DOHH2 (cell line): Measurements from ENCODE around the gene APAF1.

Experiments used
- H3F3A ChIP-seq: fragments of 200-600 bp; sonication (generic), shearing (Covaris generic); 2 replicates; pipeline ENCODE4 v1.6.0; 2016; ENCODE audit warnings: antibody characterized with exemption, mild to moderate bottlenecking; ENCODE audit not compliant: control insufficient read depth, insufficient read depth
- H3K27ac ChIP-seq: fragments of 200-600 bp; sonication (generic); 2 replicates; pipeline ENCODE4 v1.5.1; 2014; ENCODE audit warnings: low read depth, mild to moderate bottlenecking, low read length, moderate library complexity
- H3K27me3 ChIP-seq: fragments of 200-600 bp; sonication (generic); 2 replicates; pipeline ENCODE4 v1.6.1; 2014; ENCODE audit warnings: mild to moderate bottlenecking, low read length, mixed read lengths; ENCODE audit not compliant: control insufficient read depth
- H3K36me3 ChIP-seq: fragments of 200-600 bp; sonication (generic); 2 replicates; pipeline ENCODE4 v1.6.1; 2014; ENCODE audit warnings: mild to moderate bottlenecking, low read length, moderate library complexity, mixed read lengths; ENCODE audit not compliant: control insufficient read depth
- H3K4me1 ChIP-seq: fragments of 200-600 bp; sonication (generic); 2 replicates; pipeline ENCODE4 v1.6.1; 2014; ENCODE audit warnings: mild to moderate bottlenecking, low read length, mixed read lengths; ENCODE audit not compliant: control insufficient read depth
- H3K4me2 ChIP-seq: fragments of 200-600 bp; sonication (generic); 2 replicates; pipeline ENCODE4 v1.6.0; 2014; ENCODE audit warnings: mild to moderate bottlenecking, low read length, moderate library complexity
- H3K4me3 ChIP-seq: fragments of 200-600 bp; sonication (generic); 2 replicates; pipeline ENCODE4 v1.5.1; 2014; ENCODE audit warnings: mild to moderate bottlenecking, low read length, mixed read lengths
- H3K79me2 ChIP-seq: fragments of 200-600 bp; sonication (generic); 2 replicates; pipeline ENCODE4 v1.6.1; 2014; ENCODE audit warnings: mild to moderate bottlenecking, low read length, mixed read lengths; ENCODE audit not compliant: control insufficient read depth
- H3K9me2 ChIP-seq: fragments of 200-600 bp; sonication (generic); replicated peaks from 2 replicates; pipeline ENCODE4 v1.6.1; 2014; ENCODE audit warnings: mild to moderate bottlenecking, low read length, mixed read lengths; ENCODE audit not compliant: control insufficient read depth
- H3K9me3 ChIP-seq: fragments of 200-600 bp; sonication (generic); 2 replicates; pipeline ENCODE4 v1.6.1; 2014; ENCODE audit warnings: antibody characterized with exemption, low read length, mixed read lengths; ENCODE audit not compliant: control insufficient read depth, insufficient read depth
- H4K20me1 ChIP-seq: fragments of 200-600 bp; sonication (generic); 2 replicates; pipeline ENCODE4 v1.6.0; 2014; ENCODE audit warnings: low read depth, mild to moderate bottlenecking, antibody characterized with exemption, low read length, moderate library complexity; ENCODE audit not compliant: control insufficient read depth, insufficient read depth
- EZH2phosphoT487 ChIP-seq: fragments of 200-600 bp; sonication (generic); IDR thresholded peaks from 2 replicates; pipeline ENCODE4 v1.6.1; 2017; ENCODE audit warnings: borderline replicate concordance, mild to moderate bottlenecking, antibody characterized with exemption, low read length, moderate library complexity, mixed read lengths
- TF ChIP-seq, protein P1 (sequence below): fragments of 200-600 bp; sonication (generic); IDR thresholded peaks from one replicate; pipeline ENCODE4 v1.5.1; 2014; ENCODE audit warnings: antibody characterized with exemption, mild to moderate bottlenecking, low read depth, low read length; ENCODE audit not compliant: poor library complexity, severe bottlenecking

APAF1 gene

DNA sequence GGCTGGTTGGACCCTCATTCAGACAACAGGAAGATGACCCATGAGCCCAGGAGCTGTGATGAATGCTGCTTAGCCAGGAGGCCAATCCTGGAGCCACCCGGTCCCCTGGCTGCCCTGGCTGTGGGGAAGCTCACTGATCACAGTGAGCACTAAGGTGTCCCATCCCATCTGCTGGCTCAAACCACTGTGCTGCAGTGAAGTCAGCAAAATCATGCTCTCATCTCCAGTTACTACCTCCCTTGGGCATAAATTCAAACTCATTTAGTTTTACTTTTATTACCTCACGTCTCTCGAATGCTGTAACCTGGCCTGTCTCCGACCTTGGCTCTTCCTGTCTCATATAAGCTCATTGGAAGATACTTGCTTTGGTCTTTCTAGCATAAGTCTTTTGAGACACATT lies 112.4 kb downstream of the APAF1 start:
- Histone ChIP-seq H3K27ac (no peak overlapping the region), H3K4me1 (no peaks in the 10 kb centered on the region), H4K20me1 (no peaks in the 10 kb centered on the region), H3K9me2 (no peaks in the 10 kb centered on the region), H3K9me3 (no peaks in the 10 kb centered on the region), H3K4me3 (no peak overlapping the region), H3K27me3 (peaks cover 13% of the 10 kb centered on the region), H3K79me2 (no peaks in the 10 kb centered on the region), H3K36me3 (no peaks in the 10 kb centered on the region), H3F3A (no peaks in the 10 kb centered on the region), H3K4me2 (no peak overlapping the region)
- TF ChIP-seq, protein P1, sequence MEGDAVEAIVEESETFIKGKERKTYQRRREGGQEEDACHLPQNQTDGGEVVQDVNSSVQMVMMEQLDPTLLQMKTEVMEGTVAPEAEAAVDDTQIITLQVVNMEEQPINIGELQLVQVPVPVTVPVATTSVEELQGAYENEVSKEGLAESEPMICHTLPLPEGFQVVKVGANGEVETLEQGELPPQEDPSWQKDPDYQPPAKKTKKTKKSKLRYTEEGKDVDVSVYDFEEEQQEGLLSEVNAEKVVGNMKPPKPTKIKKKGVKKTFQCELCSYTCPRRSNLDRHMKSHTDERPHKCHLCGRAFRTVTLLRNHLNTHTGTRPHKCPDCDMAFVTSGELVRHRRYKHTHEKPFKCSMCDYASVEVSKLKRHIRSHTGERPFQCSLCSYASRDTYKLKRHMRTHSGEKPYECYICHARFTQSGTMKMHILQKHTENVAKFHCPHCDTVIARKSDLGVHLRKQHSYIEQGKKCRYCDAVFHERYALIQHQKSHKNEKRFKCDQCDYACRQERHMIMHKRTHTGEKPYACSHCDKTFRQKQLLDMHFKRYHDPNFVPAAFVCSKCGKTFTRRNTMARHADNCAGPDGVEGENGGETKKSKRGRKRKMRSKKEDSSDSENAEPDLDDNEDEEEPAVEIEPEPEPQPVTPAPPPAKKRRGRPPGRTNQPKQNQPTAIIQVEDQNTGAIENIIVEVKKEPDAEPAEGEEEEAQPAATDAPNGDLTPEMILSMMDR, result no peak
- TF ChIP-seq EZH2phosphoT487, result no peak

GRCh38 chr12:98758331-98758730 lies 113.2 kb downstream of the APAF1 start:
- no peaks in the 10 kb centered on the region for H4K20me1 ChIP-seq
- H3K79me2 ChIP-seq, result no peaks in the 10 kb centered on the region
- H3K9me2 ChIP-seq, result no peaks in the 10 kb centered on the region
- no peak overlapping the region for H3K4me3 ChIP-seq
- H3K27ac ChIP-seq, result no peak overlapping the region
- TF ChIP-seq, protein P1, result no peak
- no peak for TF ChIP-seq EZH2phosphoT487
- no peak overlapping the region for H3K4me2 ChIP-seq
- no peaks in the 10 kb centered on the region for H3K9me3 ChIP-seq
- no peaks in the 10 kb centered on the region for H3F3A ChIP-seq
- H3K27me3 ChIP-seq, result peaks cover 13% of the 10 kb centered on the region
- no peaks in the 10 kb centered on the region for H3K36me3 ChIP-seq
- H3K4me1 ChIP-seq, result no peaks in the 10 kb centered on the region

GRCh38 chr12:98763656-98764055 lies 118.6 kb downstream of the APAF1 start:
- H3K4me3 ChIP-seq, result no peak overlapping the region
- no peaks in the 10 kb centered on the region for H3F3A ChIP-seq
- TF ChIP-seq, protein P1, result no peak
- no peak for TF ChIP-seq EZH2phosphoT487
- no peaks in the 10 kb centered on the region for H3K27me3 ChIP-seq
- H3K27ac ChIP-seq, result no peak overlapping the region
- H4K20me1 ChIP-seq, result no peaks in the 10 kb centered on the region
- H3K9me3 ChIP-seq, result no peaks in the 10 kb centered on the region
- no peaks in the 10 kb centered on the region for H3K4me1 ChIP-seq
- no peak overlapping the region for H3K4me2 ChIP-seq
- no peaks in the 10 kb centered on the region for H3K9me2 ChIP-seq
- no peaks in the 10 kb centered on the region for H3K36me3 ChIP-seq
- H3K79me2 ChIP-seq, result no peaks in the 10 kb centered on the region

GRCh38 chr12:98767248-98767647 lies 122.2 kb downstream of the APAF1 start:
- H4K20me1 ChIP-seq, result no peaks in the 10 kb centered on the region
- no peaks in the 10 kb centered on the region for H3K36me3 ChIP-seq
- H3K4me2 ChIP-seq, result no peak overlapping the region
- no peak overlapping the region for H3K27ac ChIP-seq
- no peaks in the 10 kb centered on the region for H3K4me1 ChIP-seq
- H3K4me3 ChIP-seq, result no peak overlapping the region
- H3K9me2 ChIP-seq, result no peaks in the 10 kb centered on the region
- no peak for TF ChIP-seq EZH2phosphoT487
- TF ChIP-seq, protein P1, result no peak
- H3K79me2 ChIP-seq, result no peaks in the 10 kb centered on the region
- H3F3A ChIP-seq, result no peaks in the 10 kb centered on the region
- no peaks in the 10 kb centered on the region for H3K9me3 ChIP-seq
- no peaks in the 10 kb centered on the region for H3K27me3 ChIP-seq
